ENCODE measurements around the gene STK26.

DNA sequence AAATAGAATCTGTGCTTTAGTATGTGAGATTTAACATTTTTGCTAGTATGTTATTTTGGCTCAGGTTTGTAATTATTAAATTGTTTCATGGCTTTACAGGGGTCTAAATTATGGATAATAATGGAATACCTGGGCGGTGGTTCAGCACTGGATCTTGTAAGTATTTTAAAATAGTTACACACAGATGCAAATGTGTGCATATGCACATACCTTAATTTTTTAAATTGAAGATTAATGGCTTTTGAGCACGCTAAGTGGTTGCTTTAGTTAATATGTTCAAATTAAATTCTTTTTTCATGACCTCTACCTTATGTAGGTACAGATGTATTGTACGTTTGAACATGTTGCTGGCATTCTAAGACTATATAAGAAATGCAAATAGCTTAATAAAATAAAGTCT lies 40.2 kb downstream of the STK26 start:
- TF ChIP-seq EP300 (IDR thresholded peaks at IDR 0.05): no peak
- no peak for TF ChIP-seq POLR2A (IDR thresholded peaks at IDR 0.05)
- TF ChIP-seq, protein P1, sequence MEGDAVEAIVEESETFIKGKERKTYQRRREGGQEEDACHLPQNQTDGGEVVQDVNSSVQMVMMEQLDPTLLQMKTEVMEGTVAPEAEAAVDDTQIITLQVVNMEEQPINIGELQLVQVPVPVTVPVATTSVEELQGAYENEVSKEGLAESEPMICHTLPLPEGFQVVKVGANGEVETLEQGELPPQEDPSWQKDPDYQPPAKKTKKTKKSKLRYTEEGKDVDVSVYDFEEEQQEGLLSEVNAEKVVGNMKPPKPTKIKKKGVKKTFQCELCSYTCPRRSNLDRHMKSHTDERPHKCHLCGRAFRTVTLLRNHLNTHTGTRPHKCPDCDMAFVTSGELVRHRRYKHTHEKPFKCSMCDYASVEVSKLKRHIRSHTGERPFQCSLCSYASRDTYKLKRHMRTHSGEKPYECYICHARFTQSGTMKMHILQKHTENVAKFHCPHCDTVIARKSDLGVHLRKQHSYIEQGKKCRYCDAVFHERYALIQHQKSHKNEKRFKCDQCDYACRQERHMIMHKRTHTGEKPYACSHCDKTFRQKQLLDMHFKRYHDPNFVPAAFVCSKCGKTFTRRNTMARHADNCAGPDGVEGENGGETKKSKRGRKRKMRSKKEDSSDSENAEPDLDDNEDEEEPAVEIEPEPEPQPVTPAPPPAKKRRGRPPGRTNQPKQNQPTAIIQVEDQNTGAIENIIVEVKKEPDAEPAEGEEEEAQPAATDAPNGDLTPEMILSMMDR (IDR thresholded peaks at IDR 0.05): no peak
